ENCODE data around the gene LAMB2.

GRCh38 chr3:49161808-49162530 lies 29.1 kb upstream of the LAMB2 start:
- TF ChIP-seq, protein P1, sequence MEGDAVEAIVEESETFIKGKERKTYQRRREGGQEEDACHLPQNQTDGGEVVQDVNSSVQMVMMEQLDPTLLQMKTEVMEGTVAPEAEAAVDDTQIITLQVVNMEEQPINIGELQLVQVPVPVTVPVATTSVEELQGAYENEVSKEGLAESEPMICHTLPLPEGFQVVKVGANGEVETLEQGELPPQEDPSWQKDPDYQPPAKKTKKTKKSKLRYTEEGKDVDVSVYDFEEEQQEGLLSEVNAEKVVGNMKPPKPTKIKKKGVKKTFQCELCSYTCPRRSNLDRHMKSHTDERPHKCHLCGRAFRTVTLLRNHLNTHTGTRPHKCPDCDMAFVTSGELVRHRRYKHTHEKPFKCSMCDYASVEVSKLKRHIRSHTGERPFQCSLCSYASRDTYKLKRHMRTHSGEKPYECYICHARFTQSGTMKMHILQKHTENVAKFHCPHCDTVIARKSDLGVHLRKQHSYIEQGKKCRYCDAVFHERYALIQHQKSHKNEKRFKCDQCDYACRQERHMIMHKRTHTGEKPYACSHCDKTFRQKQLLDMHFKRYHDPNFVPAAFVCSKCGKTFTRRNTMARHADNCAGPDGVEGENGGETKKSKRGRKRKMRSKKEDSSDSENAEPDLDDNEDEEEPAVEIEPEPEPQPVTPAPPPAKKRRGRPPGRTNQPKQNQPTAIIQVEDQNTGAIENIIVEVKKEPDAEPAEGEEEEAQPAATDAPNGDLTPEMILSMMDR (IDR thresholded peaks at IDR 0.05) = no peak
- TF ChIP-seq POLR2A (IDR thresholded peaks at IDR 0.05) = no peak

Data from Peyer's patch (tissue), 4 donors.